GM21619 (cell line): Measurements from ENCODE around the gene IFIT2.
"Not testable (repeated sequence)": the region's sequence is repeated elsewhere in the genome, so short reads cannot be mapped to it uniquely, and the experiment has no call there.

Experiments used
- ATAC-seq: cut with Tn5 transposase; IDR thresholded peaks from one replicate; pipeline ENCODE4 v1.9.1; 2021; ENCODE audit not compliant: unreplicated experiment

The IFIT2 gene

DNA sequence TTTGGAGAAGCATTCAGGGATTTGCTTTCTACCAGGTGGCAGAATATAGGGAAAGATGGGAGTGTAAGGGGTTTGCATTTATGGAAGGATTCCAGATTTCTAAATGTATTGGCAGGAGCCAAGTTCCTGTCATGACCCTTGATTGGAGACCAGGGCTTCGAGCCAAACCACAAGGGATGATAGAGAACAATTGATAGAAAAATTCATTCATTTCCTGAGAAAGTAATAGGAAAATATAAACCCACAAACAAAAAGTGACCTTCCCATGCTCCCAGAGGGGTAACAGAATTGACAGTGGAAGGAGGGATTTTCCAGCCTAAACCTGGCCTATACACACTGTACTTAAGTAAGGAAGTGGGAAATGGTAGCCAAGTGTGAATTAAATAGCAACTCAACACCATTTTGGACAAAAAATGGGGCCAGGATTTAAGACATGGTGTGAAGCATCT, 22.4 kb upstream of the IFIT2 start:
- no peak for ATAC-seq

DNA sequence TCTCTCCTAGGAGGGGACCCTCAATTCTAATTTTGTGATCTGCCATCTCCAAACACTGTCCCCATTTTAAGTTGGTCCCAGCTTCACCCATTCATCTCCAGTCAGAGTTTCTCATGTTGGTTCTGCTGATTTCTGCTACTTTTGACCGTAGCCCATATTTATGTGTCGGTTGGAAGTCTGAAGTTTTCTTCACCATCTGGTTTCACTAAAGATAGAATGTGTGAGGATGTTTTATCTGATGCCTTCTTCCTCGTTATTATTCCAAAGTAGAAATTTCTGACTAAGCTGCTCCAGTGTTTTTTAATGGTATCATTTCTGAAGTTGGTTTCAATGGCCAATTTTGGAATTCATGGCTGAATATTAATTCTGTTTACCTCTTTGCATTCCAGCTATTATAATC, 21.3 kb upstream of the IFIT2 start:
- no peak for ATAC-seq

DNA sequence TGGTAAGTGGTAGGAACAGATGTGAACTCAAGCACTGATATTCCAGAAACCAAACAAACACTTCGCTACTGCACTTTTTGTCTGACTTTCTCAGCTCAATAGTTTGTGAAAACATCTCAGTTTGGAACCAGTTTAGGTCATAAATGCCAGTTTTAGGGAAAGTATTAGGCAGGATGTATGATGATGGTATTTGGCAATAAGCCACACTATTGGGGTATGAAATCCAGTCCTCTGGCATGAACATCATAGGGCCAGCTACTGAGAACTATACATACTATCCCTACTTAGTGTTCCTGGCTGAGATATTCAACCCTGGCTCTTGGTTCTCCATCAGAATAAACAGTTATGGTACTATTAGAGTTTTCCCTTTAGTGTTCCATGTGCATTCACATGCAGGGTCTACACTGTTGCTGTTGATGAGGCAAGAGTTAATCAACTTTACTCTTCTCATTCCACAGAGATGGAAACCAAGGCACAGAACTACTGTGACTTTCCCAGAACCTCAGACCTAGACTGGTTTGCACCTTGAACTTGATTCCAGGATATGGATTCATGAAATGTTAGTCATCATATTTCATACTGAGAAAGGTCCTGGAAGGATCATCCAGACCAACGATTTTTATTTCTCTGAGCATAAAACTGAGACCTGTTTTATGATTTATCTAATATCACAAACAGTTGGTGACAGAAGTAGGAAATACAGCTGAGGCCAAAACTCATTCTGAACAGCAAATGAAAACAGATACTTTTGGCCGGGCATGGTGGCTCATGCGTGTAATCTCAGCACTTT, 20.0 kb upstream of the IFIT2 start:
- ATAC-seq, result no peak

DNA sequence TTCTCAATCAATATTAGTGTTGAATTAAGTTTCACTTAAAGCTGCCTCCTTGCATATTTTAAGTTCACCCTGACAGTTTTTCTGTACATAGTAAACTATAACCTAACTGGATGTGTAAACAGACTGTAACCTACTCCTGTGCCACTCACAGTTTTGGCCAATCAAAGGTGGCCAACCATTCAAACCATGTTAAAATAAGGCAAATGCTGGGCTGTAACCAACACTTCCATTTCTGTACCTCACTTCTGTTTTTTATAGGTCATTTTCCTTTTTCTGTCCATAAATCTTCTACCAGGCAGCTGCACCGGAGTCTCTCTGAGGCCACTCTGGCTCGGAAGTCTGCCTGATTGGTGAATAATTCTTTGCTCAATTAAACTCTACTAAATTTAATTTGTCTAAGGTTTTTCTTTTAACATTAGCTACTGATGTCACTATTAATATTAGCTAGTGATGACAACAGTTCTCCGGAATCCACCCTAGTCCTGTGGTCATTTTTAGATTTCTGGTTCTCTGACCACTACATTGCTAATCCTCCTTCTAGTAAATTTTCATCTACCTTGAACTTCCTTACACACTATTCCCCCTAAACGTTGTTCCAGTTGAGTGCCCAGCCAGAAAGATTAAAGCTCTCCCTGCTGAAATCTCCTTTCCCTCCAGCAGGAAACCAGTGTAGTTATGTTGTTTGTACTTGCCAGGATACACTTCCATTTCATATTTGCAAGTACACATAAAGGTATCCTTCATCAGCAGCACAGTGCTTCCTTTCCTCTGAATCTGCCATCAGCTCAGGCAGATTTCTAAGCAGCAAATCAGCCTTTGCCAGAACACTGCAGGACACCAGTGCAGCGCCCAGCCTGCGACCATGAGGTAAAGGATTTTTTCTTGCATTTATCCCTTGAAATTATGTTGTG, 18.6 kb upstream of the IFIT2 start:
- no peak for ATAC-seq

GRCh38 chr10:89283936-89284475, 17.8 kb upstream of the IFIT2 start:
- no peak for ATAC-seq

- ATAC-seq, result not testable (repeated sequence)
Observed at GRCh38 chr10:89284711-89285110, 17.1 kb upstream of the IFIT2 start.

DNA sequence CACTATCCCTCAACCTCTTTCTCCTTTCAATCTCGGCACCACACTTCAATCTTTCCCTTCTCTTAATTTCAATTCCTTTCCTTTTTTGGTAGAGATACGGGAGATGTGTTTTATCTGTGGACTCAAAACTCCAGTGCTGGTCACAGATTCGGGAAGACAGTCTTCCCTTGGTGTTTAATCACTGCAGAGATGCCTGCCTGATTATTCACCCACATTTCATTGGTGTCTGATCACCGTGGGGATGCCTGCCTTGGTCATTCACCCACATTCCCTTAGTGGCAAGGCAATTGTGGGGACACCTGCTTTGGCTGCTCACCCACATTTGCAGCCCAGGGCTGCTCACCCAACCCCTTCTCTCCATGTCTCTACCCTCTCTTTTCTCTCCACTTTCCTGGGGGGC, 16.5 kb upstream of the IFIT2 start:
- ATAC-seq, result not testable (repeated sequence)

DNA sequence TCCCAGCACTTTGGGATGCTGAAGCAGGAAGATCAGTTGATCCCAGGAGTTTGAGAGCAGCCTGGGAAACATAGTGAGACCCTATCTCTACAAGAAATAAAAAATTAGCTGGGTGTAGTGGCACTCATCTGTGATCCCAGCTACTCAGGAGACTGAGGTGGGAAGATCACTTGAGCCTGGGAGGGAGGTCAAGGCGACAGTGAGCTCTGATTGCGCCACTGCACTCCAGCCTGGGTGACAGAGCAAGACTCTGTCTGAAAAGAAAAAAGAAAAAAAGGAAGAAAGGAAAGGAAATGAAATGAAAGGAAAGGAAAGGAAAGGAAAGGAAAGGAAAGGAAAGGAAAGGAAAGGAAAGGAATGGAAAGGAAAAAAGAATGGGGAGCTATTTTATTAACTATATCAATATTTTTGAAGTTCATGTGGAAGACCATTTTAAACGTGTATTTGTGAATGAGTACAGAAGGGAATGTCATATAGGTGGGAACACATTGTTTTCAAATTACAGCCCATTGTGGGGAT, 7.1 kb upstream of the IFIT2 start:
- ATAC-seq, result no peak

- no peak for ATAC-seq
Observed at GRCh38 chr10:89295597-89295996, 6.2 kb upstream of the IFIT2 start.

DNA sequence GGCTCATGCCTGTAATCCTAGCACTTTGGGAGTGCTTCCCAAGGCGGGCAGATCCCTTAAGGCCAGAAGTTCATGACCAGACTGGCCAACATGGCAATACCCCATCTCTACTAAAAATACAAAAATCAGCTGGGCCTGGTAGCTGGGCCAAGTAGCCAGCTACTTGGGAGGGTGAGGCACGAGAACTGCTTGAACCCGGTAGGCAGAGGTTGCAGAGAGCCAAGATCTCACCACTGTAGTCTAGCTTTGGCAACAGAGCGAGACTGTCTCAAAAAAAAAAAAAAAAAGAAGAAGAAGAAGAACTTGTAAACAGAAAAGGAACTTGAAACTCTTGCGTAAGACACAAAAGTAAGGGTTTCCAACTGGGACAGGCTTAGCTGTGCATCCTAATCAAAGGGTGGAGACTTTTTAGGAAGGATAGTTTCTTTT, 5.6 kb upstream of the IFIT2 start:
- no peak for ATAC-seq

DNA sequence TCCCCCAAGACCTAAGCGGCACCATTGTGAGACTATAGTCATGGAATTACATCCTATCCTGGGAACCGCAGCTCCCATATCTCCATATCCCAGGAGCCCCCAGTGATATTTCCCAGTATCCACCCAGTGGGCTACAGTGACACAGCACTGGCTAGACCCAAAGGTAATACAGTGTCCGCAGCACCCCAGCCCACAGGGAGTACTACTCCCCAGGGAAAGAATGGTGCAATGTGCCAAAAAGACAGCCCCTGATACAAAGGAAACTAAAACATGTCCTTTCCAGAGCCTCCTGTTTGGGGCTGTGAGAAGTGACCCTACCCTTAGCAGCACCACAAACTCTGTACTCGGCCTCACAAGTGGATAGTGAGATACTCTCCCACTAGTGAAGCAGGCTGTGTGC, 4.5 kb upstream of the IFIT2 start:
- ATAC-seq, result no peak

- no peak for ATAC-seq
Observed at GRCh38 chr10:89297791-89298190, 4.1 kb upstream of the IFIT2 start.

DNA sequence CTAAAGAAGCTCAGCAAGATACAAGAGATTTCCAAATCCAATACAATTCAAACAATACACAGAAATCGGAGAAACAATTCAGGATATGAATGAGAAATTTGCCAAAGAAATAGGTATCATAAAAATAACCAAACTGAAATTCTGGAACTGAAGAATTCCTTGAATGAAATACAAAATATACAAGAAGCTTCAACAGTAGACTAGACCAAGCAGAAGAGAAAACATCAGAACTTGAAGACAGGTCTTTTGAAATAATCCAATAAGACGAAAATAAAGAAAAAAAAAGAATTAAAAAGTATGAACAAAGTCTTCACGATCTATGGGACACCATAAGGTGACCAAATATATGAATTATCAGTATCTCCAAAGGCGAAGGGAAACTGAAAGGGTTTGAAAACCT, 2.8 kb upstream of the IFIT2 start:
- no peak for ATAC-seq

- ATAC-seq, result no peak
Observed at GRCh38 chr10:89301232-89301631, 614 bp upstream of the IFIT2 start.

DNA sequence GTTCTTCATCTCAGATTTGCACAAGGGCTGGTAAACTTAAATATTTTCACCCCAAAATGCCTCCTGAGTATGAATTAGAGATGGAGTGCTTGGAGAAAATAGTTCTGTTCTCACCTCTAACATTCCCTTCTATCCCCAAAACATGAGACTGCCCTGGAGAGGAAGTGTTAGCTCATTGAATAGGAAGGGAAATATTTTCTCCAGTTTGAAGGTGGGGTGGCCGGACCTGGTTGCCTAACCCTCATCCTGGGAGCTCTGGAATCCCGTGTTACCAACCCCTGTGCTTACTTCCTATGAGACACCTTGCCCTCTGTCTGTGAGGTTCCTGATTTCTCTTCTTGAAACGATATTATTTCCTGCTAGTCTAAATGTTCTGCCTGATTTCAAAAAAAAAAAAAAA, 779 bp downstream of the IFIT2 start:
- no peak for ATAC-seq

- no peak for ATAC-seq
Observed at GRCh38 chr10:89303161-89303560, 1.3 kb downstream of the IFIT2 start.

- no peak for ATAC-seq
Observed at GRCh38 chr10:89304026-89304425, 2.2 kb downstream of the IFIT2 start.

DNA sequence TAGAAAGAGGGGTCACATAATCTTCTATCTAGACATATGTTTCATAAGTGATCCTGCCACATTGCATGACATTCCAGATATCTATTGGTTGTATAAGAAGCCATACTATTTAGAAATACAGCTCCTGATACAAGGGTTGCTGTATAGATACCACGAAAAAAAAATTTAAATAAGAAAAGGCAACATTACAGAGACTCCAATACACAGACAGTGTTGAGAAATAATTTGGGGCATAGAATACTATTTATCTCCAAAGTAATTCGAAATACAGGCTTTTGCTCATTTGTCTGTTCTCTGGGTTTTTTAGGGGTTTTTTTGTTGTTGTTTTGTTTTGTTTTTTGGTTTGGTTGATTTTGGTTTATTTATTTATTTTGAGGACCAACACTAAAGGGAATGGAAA, 2.6 kb downstream of the IFIT2 start:
- ATAC-seq, result no peak

GRCh38 chr10:89304925-89305324, 3.1 kb downstream of the IFIT2 start:
- ATAC-seq, result no peak

GRCh38 chr10:89305766-89306433, 4.1 kb downstream of the IFIT2 start:
- no peak for ATAC-seq
